Measurements from ENCODE around the gene LGR6.

DNA sequence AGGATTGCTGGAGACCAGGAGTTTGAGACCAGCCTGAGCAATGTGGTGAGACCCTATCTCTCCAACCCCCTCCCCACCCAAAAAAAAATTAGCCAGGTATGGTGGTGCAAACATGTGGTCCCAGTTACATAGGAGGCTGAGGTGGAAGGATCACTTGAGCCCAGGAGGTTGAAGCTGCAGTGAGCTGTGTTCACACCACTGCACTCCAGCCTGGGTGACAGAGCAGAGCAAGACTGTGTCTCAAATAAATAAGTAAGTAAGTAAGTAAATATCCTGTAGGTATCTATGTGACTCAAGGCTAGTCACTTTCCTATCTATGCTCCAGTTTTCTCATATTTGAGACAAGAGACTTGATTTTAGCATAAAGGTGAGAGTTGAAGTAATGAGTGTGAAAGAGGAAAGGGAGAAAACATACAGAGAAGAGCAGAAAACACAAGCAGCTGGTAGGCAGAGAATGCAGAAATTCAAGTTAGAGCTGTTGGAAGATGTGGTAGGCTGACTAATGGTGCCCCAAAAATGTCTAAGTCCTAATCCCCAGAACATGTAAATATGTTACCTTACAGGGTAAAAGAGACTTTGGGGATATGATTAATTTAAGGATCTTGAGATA is 162.4 kb downstream of the LGR6 start:
- TF ChIP-seq, protein P1, sequence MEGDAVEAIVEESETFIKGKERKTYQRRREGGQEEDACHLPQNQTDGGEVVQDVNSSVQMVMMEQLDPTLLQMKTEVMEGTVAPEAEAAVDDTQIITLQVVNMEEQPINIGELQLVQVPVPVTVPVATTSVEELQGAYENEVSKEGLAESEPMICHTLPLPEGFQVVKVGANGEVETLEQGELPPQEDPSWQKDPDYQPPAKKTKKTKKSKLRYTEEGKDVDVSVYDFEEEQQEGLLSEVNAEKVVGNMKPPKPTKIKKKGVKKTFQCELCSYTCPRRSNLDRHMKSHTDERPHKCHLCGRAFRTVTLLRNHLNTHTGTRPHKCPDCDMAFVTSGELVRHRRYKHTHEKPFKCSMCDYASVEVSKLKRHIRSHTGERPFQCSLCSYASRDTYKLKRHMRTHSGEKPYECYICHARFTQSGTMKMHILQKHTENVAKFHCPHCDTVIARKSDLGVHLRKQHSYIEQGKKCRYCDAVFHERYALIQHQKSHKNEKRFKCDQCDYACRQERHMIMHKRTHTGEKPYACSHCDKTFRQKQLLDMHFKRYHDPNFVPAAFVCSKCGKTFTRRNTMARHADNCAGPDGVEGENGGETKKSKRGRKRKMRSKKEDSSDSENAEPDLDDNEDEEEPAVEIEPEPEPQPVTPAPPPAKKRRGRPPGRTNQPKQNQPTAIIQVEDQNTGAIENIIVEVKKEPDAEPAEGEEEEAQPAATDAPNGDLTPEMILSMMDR (IDR thresholded peaks at IDR 0.05 in 4 of 5, conservative IDR thresholded peaks at IDR 0.05 in 1 of 5) = no peak
- no peak for TF ChIP-seq POLR2A (IDR thresholded peaks at IDR 0.05)
